Activated naive CD8-positive, alpha-beta T cell treated with anti-CD3 and anti-CD28 coated beads, Interleukin-2, amount 10 ng/mL, durations not matched to agents 7 days and 5 days (primary cell): ENCODE data around the gene MAP4K3. TPM values are rescaled to one million over a fixed set of nuclear protein-coding genes. Genes with fewer than 3 reads are reported as not detected.

ENCODE experiments used
- ATAC-seq: fragments of 150-1000 bp; cut with Tn5 transposase; one replicate; pipeline ENCODE4 v1.10.0; 2021; ENCODE audit warnings: low read depth, moderate library complexity
- POLR2A ChIA-PET: fragments of 350-600 bp; sonication (Branson Sonifier 250); formaldehyde crosslinking; loops from one replicate; lab custom pipeline; 2021; ENCODE audit warnings: antibody characterized with exemption; lab: Charles Lee
- DNase-seq: peaks from one replicate; pipeline ENCODE4 v3.0.0; 2021
- H3K27ac Mint-ChIP-seq: one replicate; pipeline ENCODE4 v1.8.0; 2022; ENCODE audit warnings: mild to moderate bottlenecking, mixed read lengths
- H3K27me3 Mint-ChIP-seq: one replicate; pipeline ENCODE4 v1.8.0; 2022; ENCODE audit warnings: mild to moderate bottlenecking, moderate library complexity, mixed read lengths
- H3K36me3 Mint-ChIP-seq: one replicate; pipeline ENCODE4 v1.8.0; 2021; ENCODE audit warnings: mild to moderate bottlenecking, mixed read lengths
- H3K4me1 Mint-ChIP-seq: one replicate; pipeline ENCODE4 v1.8.0; 2021; ENCODE audit warnings: mixed read lengths
- H3K4me3 Mint-ChIP-seq: one replicate; pipeline ENCODE4 v1.8.0; 2022; ENCODE audit warnings: mild to moderate bottlenecking, moderate library complexity, mixed read lengths
- H3K9me3 Mint-ChIP-seq: one replicate; pipeline ENCODE4 v1.8.0; 2021; ENCODE audit warnings: mixed read lengths
- total RNA-seq, 2 experiments: library from RNA; stranded (reverse); gene quantifications; one replicate each; pipeline ENCODE4 v1.2.3, GENCODE V29; 2021

Gene MAP4K3
- total RNA-seq, 2 experiments from 2014 or later = 12.1 to 13.7 TPM

- peak overlapping the region; percentile 89 for H3K4me3 Mint-ChIP-seq
- H3K27ac Mint-ChIP-seq = no peak overlapping the region
- H3K27me3 Mint-ChIP-seq = no peaks in the 10 kb centered on the region
- DNase-seq = no peak
- no peaks in the 10 kb centered on the region for H3K9me3 Mint-ChIP-seq
- no peaks in the 10 kb centered on the region for H3K36me3 Mint-ChIP-seq
- POLR2A ChIA-PET = no interaction called here
- H3K4me1 Mint-ChIP-seq = peaks cover 28% of the 10 kb centered on the region
- no peak for ATAC-seq
Observed at GRCh38 chr2:39435234-39435633, 1.9 kb downstream of the MAP4K3 start.

- Mint-ChIP-seq H3K27ac (no peak overlapping the region), H3K27me3 (no peaks in the 10 kb centered on the region), H3K9me3 (no peaks in the 10 kb centered on the region), H3K36me3 (peaks cover 1% of the 10 kb centered on the region), H3K4me3 (no peak overlapping the region), H3K4me1 (peaks cover 24% of the 10 kb centered on the region)
- ATAC-seq (no peak), DNase-seq (no peak)
- POLR2A ChIA-PET = no interaction called here
Observed at GRCh38 chr2:39434233-39434897, 2.7 kb downstream of the MAP4K3 start.

GRCh38 chr2:39433586-39434195, 3.4 kb downstream of the MAP4K3 start:
- Mint-ChIP-seq H3K4me1 (peaks cover 23% of the 10 kb centered on the region), H3K27ac (no peak overlapping the region), H3K36me3 (peaks cover 1% of the 10 kb centered on the region), H3K27me3 (no peaks in the 10 kb centered on the region), H3K4me3 (no peak overlapping the region), H3K9me3 (no peaks in the 10 kb centered on the region)
- ATAC-seq (no peak), DNase-seq (no peak)
- POLR2A ChIA-PET = no interaction called here

GRCh38 chr2:39432701-39433100, 4.4 kb downstream of the MAP4K3 start:
- Mint-ChIP-seq H3K4me3 (no peak overlapping the region), H3K27me3 (no peaks in the 10 kb centered on the region), H3K4me1 (peaks cover 18% of the 10 kb centered on the region), H3K36me3 (peaks cover 1% of the 10 kb centered on the region), H3K27ac (no peak overlapping the region), H3K9me3 (no peaks in the 10 kb centered on the region)
- POLR2A ChIA-PET = no interaction called here
- DNase-seq (no peak), ATAC-seq (no peak)

GRCh38 chr2:39431592-39432316, 5.3 kb downstream of the MAP4K3 start:
- POLR2A ChIA-PET = no interaction called here
- no peak overlapping the region for H3K4me3 Mint-ChIP-seq
- DNase-seq (no peak), ATAC-seq (no peak)
- no peaks in the 10 kb centered on the region for H3K27me3 Mint-ChIP-seq
- peaks cover 22% of the 10 kb centered on the region for H3K4me1 Mint-ChIP-seq
- H3K36me3 Mint-ChIP-seq = peaks cover 1% of the 10 kb centered on the region
- no peaks in the 10 kb centered on the region for H3K9me3 Mint-ChIP-seq
- H3K27ac Mint-ChIP-seq = no peak overlapping the region

- no peak overlapping the region for H3K27ac Mint-ChIP-seq
- peaks cover 1% of the 10 kb centered on the region for H3K36me3 Mint-ChIP-seq
- H3K9me3 Mint-ChIP-seq = no peaks in the 10 kb centered on the region
- H3K4me1 Mint-ChIP-seq = peaks cover 12% of the 10 kb centered on the region
- POLR2A ChIA-PET = no interaction called here
- no peaks in the 10 kb centered on the region for H3K27me3 Mint-ChIP-seq
- ATAC-seq (no peak), DNase-seq (no peak)
- H3K4me3 Mint-ChIP-seq = no peak overlapping the region
Observed at GRCh38 chr2:39429746-39430145, 7.3 kb downstream of the MAP4K3 start.

- H3K9me3 Mint-ChIP-seq = no peaks in the 10 kb centered on the region
- H3K36me3 Mint-ChIP-seq = peaks cover 10% of the 10 kb centered on the region
- no peaks in the 10 kb centered on the region for H3K27me3 Mint-ChIP-seq
- DNase-seq (no peak), ATAC-seq (no peak)
- peaks cover 12% of the 10 kb centered on the region for H3K4me1 Mint-ChIP-seq
- H3K4me3 Mint-ChIP-seq = no peak overlapping the region
- POLR2A ChIA-PET = no interaction called here
- no peak overlapping the region for H3K27ac Mint-ChIP-seq
Observed at GRCh38 chr2:39424951-39425350, 12.1 kb downstream of the MAP4K3 start.

GRCh38 chr2:39422700-39423099, 14.4 kb downstream of the MAP4K3 start:
- ATAC-seq = no peak
- POLR2A ChIA-PET = no interaction called here
- H3K36me3 Mint-ChIP-seq = peaks cover 9% of the 10 kb centered on the region
- H3K9me3 Mint-ChIP-seq = no peaks in the 10 kb centered on the region
- H3K4me1 Mint-ChIP-seq = peaks cover 12% of the 10 kb centered on the region
- H3K4me3 Mint-ChIP-seq = no peak overlapping the region
- no peak for DNase-seq
- H3K27ac Mint-ChIP-seq = no peak overlapping the region
- H3K27me3 Mint-ChIP-seq = no peaks in the 10 kb centered on the region

GRCh38 chr2:39421354-39421753, 15.7 kb downstream of the MAP4K3 start:
- no peak overlapping the region for H3K27ac Mint-ChIP-seq
- peaks cover 9% of the 10 kb centered on the region for H3K36me3 Mint-ChIP-seq
- POLR2A ChIA-PET = no interaction called here
- no peak overlapping the region for H3K4me3 Mint-ChIP-seq
- ATAC-seq (no peak), DNase-seq (no peak)
- peaks cover 8% of the 10 kb centered on the region for H3K4me1 Mint-ChIP-seq
- H3K9me3 Mint-ChIP-seq = no peaks in the 10 kb centered on the region
- no peaks in the 10 kb centered on the region for H3K27me3 Mint-ChIP-seq

- no peaks in the 10 kb centered on the region for H3K27me3 Mint-ChIP-seq
Observed at GRCh38 chr2:39419282-39420223, 17.5 kb downstream of the MAP4K3 start.

GRCh38 chr2:39418491-39418890, 18.6 kb downstream of the MAP4K3 start:
- H3K4me1 Mint-ChIP-seq = peaks cover 7% of the 10 kb centered on the region
- no peak overlapping the region for H3K27ac Mint-ChIP-seq
- POLR2A ChIA-PET = no interaction called here
- H3K36me3 Mint-ChIP-seq = peaks cover 8% of the 10 kb centered on the region
- DNase-seq = no peak
- H3K4me3 Mint-ChIP-seq = no peak overlapping the region
- ATAC-seq = no peak
- H3K9me3 Mint-ChIP-seq = no peaks in the 10 kb centered on the region
- H3K27me3 Mint-ChIP-seq = no peaks in the 10 kb centered on the region

More at GRCh38 chr2:39419282-39420223, 17.5 kb downstream of the MAP4K3 start:
- Mint-ChIP-seq H3K36me3 (peaks cover 9% of the 10 kb centered on the region), H3K9me3 (no peaks in the 10 kb centered on the region), H3K4me3 (no peak overlapping the region), H3K27ac (no peak overlapping the region), H3K4me1 (peaks cover 7% of the 10 kb centered on the region)
- ATAC-seq (no peak), DNase-seq (no peak)
- POLR2A ChIA-PET = no interaction called here

GRCh38 chr2:39416140-39416539, 20.9 kb downstream of the MAP4K3 start:
- Mint-ChIP-seq H3K9me3 (no peaks in the 10 kb centered on the region), H3K4me3 (no peak overlapping the region), H3K36me3 (peaks cover 4% of the 10 kb centered on the region), H3K27me3 (no peaks in the 10 kb centered on the region), H3K27ac (no peak overlapping the region), H3K4me1 (peaks cover 3% of the 10 kb centered on the region)
- DNase-seq (no peak), ATAC-seq (no peak)
- POLR2A ChIA-PET = no interaction called here

- H3K4me3 Mint-ChIP-seq = no peak overlapping the region
- POLR2A ChIA-PET = no interaction called here
- H3K27ac Mint-ChIP-seq = no peak overlapping the region
- peaks cover 16% of the 10 kb centered on the region for H3K4me1 Mint-ChIP-seq
- no peak for ATAC-seq
- H3K9me3 Mint-ChIP-seq = no peaks in the 10 kb centered on the region
- H3K27me3 Mint-ChIP-seq = no peaks in the 10 kb centered on the region
- no peak for DNase-seq
- H3K36me3 Mint-ChIP-seq = no peaks in the 10 kb centered on the region
Observed at GRCh38 chr2:39413063-39413737, 23.9 kb downstream of the MAP4K3 start.
